Measurements from ENCODE around the gene NCAM2. TPM values are rescaled to one million over a fixed set of nuclear protein-coding genes. Genes with fewer than 3 reads are reported as not detected.

NCAM2 gene
- total RNA-seq, 1 donor from 2014 or later: 22.6 TPM

DNA sequence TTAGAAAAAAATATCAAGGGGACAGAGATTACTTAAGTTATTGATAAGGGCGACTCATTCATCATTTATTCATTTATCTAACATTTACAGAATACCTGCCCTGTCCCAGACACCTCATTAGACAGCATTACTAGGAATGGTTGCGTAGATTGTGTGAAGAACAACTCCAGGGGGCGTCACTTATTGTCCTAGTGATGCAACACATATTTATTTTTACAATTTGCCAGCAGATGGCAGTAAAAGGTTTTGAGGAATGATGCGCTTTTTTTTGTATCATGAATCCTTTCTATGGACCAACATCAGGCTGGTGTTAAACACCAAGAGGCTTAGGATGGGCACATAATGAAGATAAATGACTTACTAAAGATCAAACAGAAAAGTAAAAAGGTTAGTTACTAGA is 5.5 kb downstream of the NCAM2 start:
- Mint-ChIP-seq H3K27ac (no peak overlapping the region), H3K36me3 (no peaks in the 10 kb centered on the region), H3K27me3 (peaks cover 17% of the 10 kb centered on the region), H3K4me1 (ENCODE audit: unreplicated experiment) (peaks cover 4% of the 10 kb centered on the region), H3K4me3 (no peak overlapping the region), H3K9me3 (no peaks in the 10 kb centered on the region)
- no peak for DNase-seq (ENCODE audit: extremely low spot score, unreplicated experiment)
- TF ChIP-seq, protein P1, sequence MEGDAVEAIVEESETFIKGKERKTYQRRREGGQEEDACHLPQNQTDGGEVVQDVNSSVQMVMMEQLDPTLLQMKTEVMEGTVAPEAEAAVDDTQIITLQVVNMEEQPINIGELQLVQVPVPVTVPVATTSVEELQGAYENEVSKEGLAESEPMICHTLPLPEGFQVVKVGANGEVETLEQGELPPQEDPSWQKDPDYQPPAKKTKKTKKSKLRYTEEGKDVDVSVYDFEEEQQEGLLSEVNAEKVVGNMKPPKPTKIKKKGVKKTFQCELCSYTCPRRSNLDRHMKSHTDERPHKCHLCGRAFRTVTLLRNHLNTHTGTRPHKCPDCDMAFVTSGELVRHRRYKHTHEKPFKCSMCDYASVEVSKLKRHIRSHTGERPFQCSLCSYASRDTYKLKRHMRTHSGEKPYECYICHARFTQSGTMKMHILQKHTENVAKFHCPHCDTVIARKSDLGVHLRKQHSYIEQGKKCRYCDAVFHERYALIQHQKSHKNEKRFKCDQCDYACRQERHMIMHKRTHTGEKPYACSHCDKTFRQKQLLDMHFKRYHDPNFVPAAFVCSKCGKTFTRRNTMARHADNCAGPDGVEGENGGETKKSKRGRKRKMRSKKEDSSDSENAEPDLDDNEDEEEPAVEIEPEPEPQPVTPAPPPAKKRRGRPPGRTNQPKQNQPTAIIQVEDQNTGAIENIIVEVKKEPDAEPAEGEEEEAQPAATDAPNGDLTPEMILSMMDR (conservative IDR thresholded peaks at IDR 0.05): peak; percentile 68

DNA sequence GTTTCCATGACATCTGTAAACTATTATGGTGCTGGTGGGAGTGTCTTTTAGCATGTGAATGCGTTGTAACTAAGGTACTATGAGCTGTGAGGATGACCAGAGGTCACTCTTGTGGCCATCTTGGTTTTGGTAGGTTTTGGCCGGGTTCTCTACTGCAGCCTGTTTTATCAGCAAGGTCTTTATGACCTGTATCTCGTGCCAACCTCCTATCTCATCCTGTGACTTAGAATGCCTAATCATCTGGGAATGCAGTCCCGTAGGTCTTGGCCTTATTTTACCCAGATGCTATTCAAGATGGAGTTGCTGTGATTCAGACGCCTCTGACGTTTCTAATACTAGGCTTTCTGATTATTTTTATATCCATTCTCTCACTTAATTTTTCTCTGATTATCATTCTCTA is 9.4 kb downstream of the NCAM2 start:
- H3K27ac Mint-ChIP-seq: no peak overlapping the region
- no peaks in the 10 kb centered on the region for H3K36me3 Mint-ChIP-seq
- DNase-seq (ENCODE audit: extremely low spot score, unreplicated experiment): no peak
- no peaks in the 10 kb centered on the region for H3K4me1 Mint-ChIP-seq (ENCODE audit: unreplicated experiment)
- H3K9me3 Mint-ChIP-seq: no peaks in the 10 kb centered on the region
- no peak overlapping the region for H3K4me3 Mint-ChIP-seq
- H3K27me3 Mint-ChIP-seq: no peaks in the 10 kb centered on the region
- TF ChIP-seq, protein P1 (conservative IDR thresholded peaks at IDR 0.05): no peak

DNA sequence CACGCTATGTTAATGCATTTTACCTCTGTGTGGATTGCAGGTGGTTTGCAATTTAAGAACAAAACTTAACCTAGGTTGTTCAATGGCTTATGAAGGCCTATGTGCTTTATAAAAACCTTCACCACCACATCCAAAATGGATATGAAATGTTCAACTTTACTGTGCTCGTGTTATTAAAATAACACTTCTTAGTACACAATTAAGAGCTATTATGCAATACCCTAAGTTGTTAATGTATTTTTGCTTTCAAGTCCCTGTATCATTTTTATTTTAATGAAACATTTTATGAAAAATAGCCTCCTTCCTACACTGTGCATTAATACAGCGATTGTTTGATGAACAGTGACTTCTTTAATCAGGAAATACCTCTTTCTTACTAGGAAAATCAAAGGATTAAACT is 12.0 kb downstream of the NCAM2 start:
- no peak overlapping the region for H3K27ac Mint-ChIP-seq

DNA sequence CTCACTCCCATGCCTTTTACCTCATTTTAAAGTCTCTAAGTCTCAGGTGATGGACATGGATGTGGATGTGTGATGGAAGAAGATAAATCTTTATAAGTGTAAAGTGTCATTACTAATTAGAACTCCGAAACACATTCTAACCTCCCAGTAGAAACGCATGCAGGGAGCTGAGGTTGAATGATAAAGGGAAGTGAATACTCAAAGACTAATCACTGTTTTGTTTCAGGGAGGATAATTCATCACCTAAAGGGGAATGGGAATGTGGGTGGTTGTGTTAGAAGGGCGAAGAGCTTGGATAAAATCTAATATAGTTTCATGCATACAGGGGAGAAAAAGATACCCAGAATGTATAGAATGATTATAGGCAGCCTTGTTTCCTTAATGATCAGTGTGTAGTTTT is 12.5 kb downstream of the NCAM2 start:
- no peak overlapping the region for H3K4me3 Mint-ChIP-seq
- H3K27me3 Mint-ChIP-seq: no peaks in the 10 kb centered on the region
- H3K9me3 Mint-ChIP-seq: no peaks in the 10 kb centered on the region
- TF ChIP-seq, protein P1 (conservative IDR thresholded peaks at IDR 0.05): no peak
- DNase-seq (ENCODE audit: extremely low spot score, unreplicated experiment): no peak
- no peak overlapping the region for H3K27ac Mint-ChIP-seq
- no peaks in the 10 kb centered on the region for H3K4me1 Mint-ChIP-seq (ENCODE audit: unreplicated experiment)
- H3K36me3 Mint-ChIP-seq: no peaks in the 10 kb centered on the region

More for the DNA sequence above, 12.0 kb downstream of the NCAM2 start:
- H3K36me3 Mint-ChIP-seq: no peaks in the 10 kb centered on the region
- TF ChIP-seq, protein P1 (conservative IDR thresholded peaks at IDR 0.05): no peak
- H3K9me3 Mint-ChIP-seq: no peaks in the 10 kb centered on the region
- DNase-seq (ENCODE audit: extremely low spot score, unreplicated experiment): no peak
- H3K27me3 Mint-ChIP-seq: no peaks in the 10 kb centered on the region
- no peaks in the 10 kb centered on the region for H3K4me1 Mint-ChIP-seq (ENCODE audit: unreplicated experiment)
- H3K4me3 Mint-ChIP-seq: no peak overlapping the region

DNA sequence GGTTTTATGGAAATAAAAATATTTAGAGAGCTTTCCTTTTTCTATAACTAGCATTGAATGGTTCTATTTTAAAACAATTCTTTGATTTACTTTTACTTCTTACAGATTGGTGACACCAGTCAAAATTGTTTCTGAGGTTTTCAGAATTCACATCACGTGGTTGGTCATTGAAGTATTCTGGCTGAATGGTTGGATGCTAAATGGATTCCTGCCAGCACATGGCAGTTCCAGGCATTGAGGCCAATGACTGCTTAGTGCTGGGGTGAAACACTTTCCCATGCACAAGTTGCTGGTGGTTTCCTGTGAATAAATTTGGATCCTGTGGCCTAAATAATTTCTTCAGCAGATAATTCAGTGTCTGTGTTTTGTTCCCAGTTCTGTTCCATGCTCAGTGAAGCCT is 20.6 kb downstream of the NCAM2 start:
- Mint-ChIP-seq H3K36me3 (no peaks in the 10 kb centered on the region), H3K4me3 (no peak overlapping the region), H3K9me3 (no peaks in the 10 kb centered on the region), H3K27me3 (no peaks in the 10 kb centered on the region), H3K27ac (no peak overlapping the region), H3K4me1 (ENCODE audit: unreplicated experiment) (no peaks in the 10 kb centered on the region)
- TF ChIP-seq, protein P1 (conservative IDR thresholded peaks at IDR 0.05): no peak
- no peak for DNase-seq (ENCODE audit: extremely low spot score, unreplicated experiment)

DNA sequence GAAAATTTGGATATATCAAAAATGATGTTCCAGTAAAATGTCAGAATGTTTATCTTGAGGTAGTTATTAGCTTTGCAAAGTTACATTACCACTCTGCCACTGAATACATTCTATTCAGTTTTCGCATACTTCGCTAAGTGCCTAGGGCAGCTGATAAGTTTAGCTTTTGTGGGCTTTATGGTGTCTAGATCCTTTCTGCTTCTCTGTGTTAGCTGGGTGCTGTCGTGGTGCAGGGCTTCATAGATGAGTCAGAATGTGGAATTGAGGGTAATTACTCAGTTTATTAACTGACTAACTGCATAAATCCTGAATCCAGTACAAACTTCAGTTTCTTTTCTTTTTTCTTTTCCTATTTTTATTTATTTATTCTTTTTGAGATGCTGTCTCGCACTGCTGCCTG is 21.5 kb downstream of the NCAM2 start:
- no peak overlapping the region for H3K4me3 Mint-ChIP-seq
- TF ChIP-seq, protein P1 (conservative IDR thresholded peaks at IDR 0.05): no peak
- no peak overlapping the region for H3K27ac Mint-ChIP-seq

More for the DNA sequence above, 21.5 kb downstream of the NCAM2 start:
- Mint-ChIP-seq H3K4me1 (ENCODE audit: unreplicated experiment) (no peaks in the 10 kb centered on the region), H3K36me3 (no peaks in the 10 kb centered on the region), H3K9me3 (no peaks in the 10 kb centered on the region), H3K27me3 (no peaks in the 10 kb centered on the region)
- no peak for DNase-seq (ENCODE audit: extremely low spot score, unreplicated experiment)

Data from type B pancreatic cell (in vitro differentiated cells).